Activated T-helper 1 cell treated with anti-CD3 and anti-CD28 coated beads, Interleukin-12 subunit alpha, Interleukin-12 subunit beta, Interleukin-2, Interleukin-4 antibody, amounts not matched to agents 30 ng/mL and 10 ng/mL and 1 ng/mL, durations not matched to agents 14 hours and 24 hours and 36 hours (primary cell): Measurements from ENCODE around the gene IGSF21. TPM values are rescaled to one million over a fixed set of nuclear protein-coding genes. Genes with fewer than 3 reads are reported as not detected.
"Not testable (repeated sequence)": the region's sequence is repeated elsewhere in the genome, so short reads cannot be mapped to it uniquely, and the experiment has no call there.

Experiments used
- DNase-seq: peaks from one replicate; pipeline ENCODE4 v3.0.0; 2021; ENCODE audit warnings: low spot score
- H3K27ac Mint-ChIP-seq: one replicate; pipeline ENCODE4 v1.8.0; 2021; ENCODE audit warnings: mild to moderate bottlenecking, mixed read lengths
- H3K27me3 Mint-ChIP-seq: one replicate; pipeline ENCODE4 v1.8.0; 2022; ENCODE audit warnings: mild to moderate bottlenecking, moderate library complexity, mixed read lengths; ENCODE audit not compliant: insufficient read depth
- H3K36me3 Mint-ChIP-seq: one replicate; pipeline ENCODE4 v1.8.0; 2021; ENCODE audit warnings: low read depth, mixed read lengths
- H3K4me1 Mint-ChIP-seq: one replicate; pipeline ENCODE4 v1.8.0; 2021; ENCODE audit warnings: low read depth, mixed read lengths
- H3K4me3 Mint-ChIP-seq: one replicate; pipeline ENCODE4 v1.8.0; 2021; ENCODE audit warnings: mild to moderate bottlenecking, moderate library complexity, mixed read lengths
- H3K9me3 Mint-ChIP-seq: one replicate; pipeline ENCODE4 v1.8.0; 2021; ENCODE audit warnings: mixed read lengths
- intact Hi-C: fragments of 100-400 bp; cut with micrococcal nuclease; formaldehyde crosslinking; loops from one replicate; pipeline ENCODE4 v1.15.1; 2024
- total RNA-seq: library from RNA; stranded (reverse); gene quantifications from 2 replicates; pipeline ENCODE4 v1.2.3, GENCODE V29; 2022

The IGSF21 gene
- total RNA-seq, 1 donor from 2014 or later = not detected

DNA sequence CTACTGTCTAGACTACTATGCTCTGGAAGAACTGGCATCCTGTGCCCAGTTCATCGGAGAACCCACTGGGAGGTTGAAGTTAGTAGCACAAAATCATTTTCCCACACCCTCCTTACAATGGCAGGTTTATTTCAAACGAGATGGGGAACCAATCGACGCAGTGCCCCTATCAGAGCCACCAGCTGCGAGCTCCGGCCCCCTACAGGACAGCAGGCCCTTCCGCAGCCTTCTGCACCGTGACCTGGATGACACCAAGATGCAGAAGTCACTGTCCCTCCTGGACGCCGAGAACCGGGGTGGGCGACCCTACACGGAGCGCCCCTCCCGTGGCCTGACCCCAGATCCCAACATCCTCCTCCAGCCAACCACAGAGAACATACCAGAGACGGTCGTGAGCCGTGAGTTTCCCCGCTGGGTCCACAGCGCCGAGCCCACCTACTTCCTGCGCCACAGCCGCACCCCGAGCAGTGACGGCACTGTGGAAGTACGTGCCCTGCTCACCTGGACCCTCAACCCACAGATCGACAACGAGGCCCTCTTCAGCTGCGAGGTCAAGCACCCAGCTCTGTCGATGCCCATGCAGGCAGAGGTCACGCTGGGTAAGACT lies 257.6 kb downstream of the IGSF21 start:
- no peaks in the 10 kb centered on the region for H3K36me3 Mint-ChIP-seq
- H3K4me1 Mint-ChIP-seq = no peaks in the 10 kb centered on the region
- H3K27me3 Mint-ChIP-seq = no peaks in the 10 kb centered on the region
- no peak overlapping the region for H3K27ac Mint-ChIP-seq
- no peaks in the 10 kb centered on the region for H3K9me3 Mint-ChIP-seq
- intact Hi-C loops = no loop called here
- DNase-seq = no peak
- H3K4me3 Mint-ChIP-seq = no peak overlapping the region

- DNase-seq, H3K4me3 Mint-ChIP-seq, intact Hi-C loops, H3K4me1 Mint-ChIP-seq, H3K36me3 Mint-ChIP-seq, H3K27me3 Mint-ChIP-seq, H3K9me3 Mint-ChIP-seq: not testable (repeated sequence)
- peak overlapping the region; percentile 7 for H3K27ac Mint-ChIP-seq
Observed at GRCh38 chr1:18372505-18372904, 264.9 kb downstream of the IGSF21 start.

DNA sequence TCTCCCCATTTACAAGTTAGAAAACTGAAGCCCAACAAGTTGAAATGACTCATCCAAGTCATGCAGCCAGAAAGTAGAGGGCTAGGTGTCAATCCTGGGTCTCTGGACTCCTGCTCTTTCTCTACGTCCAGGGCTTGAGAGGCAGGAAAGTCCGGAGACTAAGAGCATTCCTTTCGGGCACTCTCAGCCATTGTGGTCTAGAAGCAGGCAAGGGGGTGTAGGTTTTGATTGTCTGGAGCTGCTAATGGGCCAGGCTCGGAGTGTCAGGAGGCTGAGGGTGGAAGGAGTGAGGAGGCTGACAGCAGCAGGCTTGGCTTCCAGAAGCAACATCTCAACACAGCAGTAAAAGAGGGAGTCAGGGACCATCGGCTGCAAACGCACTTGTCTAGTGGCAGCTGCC lies 265.6 kb downstream of the IGSF21 start:
- no peaks in the 10 kb centered on the region for H3K36me3 Mint-ChIP-seq
- no peak for DNase-seq
- H3K9me3 Mint-ChIP-seq = no peaks in the 10 kb centered on the region
- H3K4me3 Mint-ChIP-seq = no peak overlapping the region
- no peaks in the 10 kb centered on the region for H3K4me1 Mint-ChIP-seq
- intact Hi-C loops = no loop called here
- no peaks in the 10 kb centered on the region for H3K27me3 Mint-ChIP-seq
- no peak overlapping the region for H3K27ac Mint-ChIP-seq

DNA sequence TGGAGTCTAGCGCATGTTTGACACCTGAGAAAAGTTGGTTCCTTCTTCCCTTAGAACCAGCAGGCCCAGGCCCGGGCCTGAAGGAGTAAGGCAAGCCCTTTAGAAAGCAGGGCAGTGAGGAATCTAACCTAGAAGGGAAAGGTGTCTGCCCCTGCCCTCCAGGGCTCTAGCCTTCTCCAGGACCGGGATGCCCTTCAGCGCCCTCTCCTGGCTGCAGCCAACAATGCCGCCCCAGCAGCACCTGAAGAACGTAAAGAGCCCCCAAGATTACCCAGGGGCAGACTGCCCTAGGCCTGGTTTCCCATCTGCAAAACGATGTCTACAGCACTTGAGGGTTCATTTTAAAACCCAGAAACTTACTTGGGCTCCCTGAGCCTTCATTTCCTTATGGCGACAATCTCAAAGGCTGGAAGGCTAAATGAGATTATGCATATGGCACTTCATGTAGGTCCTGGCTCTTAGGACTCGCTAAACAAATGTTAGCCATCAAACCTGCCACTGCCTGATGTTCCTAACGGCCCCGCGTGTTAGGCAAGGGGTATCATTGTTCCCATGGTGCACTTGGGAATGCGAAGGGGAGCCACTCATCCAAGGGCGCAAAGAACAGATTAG lies 266.4 kb downstream of the IGSF21 start:
- no peak overlapping the region for H3K4me3 Mint-ChIP-seq
- intact Hi-C loops = no loop called here
- no peaks in the 10 kb centered on the region for H3K36me3 Mint-ChIP-seq
- no peak overlapping the region for H3K27ac Mint-ChIP-seq
- H3K4me1 Mint-ChIP-seq = no peaks in the 10 kb centered on the region
- DNase-seq = no peak
- no peaks in the 10 kb centered on the region for H3K27me3 Mint-ChIP-seq
- no peaks in the 10 kb centered on the region for H3K9me3 Mint-ChIP-seq

GRCh38 chr1:18376661-18377060 lies 269.1 kb downstream of the IGSF21 start:
- intact Hi-C loops = no loop called here
- DNase-seq = no peak

GRCh38 chr1:18380288-18380687 lies 272.7 kb downstream of the IGSF21 start:
- Mint-ChIP-seq H3K9me3 (peaks cover 7% of the 10 kb centered on the region), H3K27ac (no peak overlapping the region), H3K36me3 (no peaks in the 10 kb centered on the region), H3K4me1 (no peaks in the 10 kb centered on the region), H3K4me3 (no peak overlapping the region), H3K27me3 (peaks cover 5% of the 10 kb centered on the region)
- intact Hi-C loops = no loop called here
- no peak for DNase-seq

More at GRCh38 chr1:18376661-18377060, 269.1 kb downstream of the IGSF21 start:
- Mint-ChIP-seq H3K4me1 (no peaks in the 10 kb centered on the region), H3K27me3 (no peaks in the 10 kb centered on the region), H3K27ac (no peak overlapping the region), H3K4me3 (no peak overlapping the region), H3K36me3 (no peaks in the 10 kb centered on the region), H3K9me3 (peaks cover 7% of the 10 kb centered on the region)

- H3K4me3 Mint-ChIP-seq = no peak overlapping the region
- intact Hi-C loops = no loop called here
- peaks cover 7% of the 10 kb centered on the region for H3K27me3 Mint-ChIP-seq
- no peak for DNase-seq
- H3K36me3 Mint-ChIP-seq = no peaks in the 10 kb centered on the region
- no peak overlapping the region for H3K27ac Mint-ChIP-seq
- H3K9me3 Mint-ChIP-seq = peaks cover 7% of the 10 kb centered on the region
- no peaks in the 10 kb centered on the region for H3K4me1 Mint-ChIP-seq
Observed at GRCh38 chr1:18384059-18384458, 276.5 kb downstream of the IGSF21 start.

GRCh38 chr1:18384471-18384870 lies 276.9 kb downstream of the IGSF21 start:
- intact Hi-C loops = no loop called here
- no peak overlapping the region for H3K4me3 Mint-ChIP-seq

GRCh38 chr1:18385239-18385790 lies 277.7 kb downstream of the IGSF21 start:
- Mint-ChIP-seq H3K4me3 (no peak overlapping the region), H3K27me3 (peaks cover 7% of the 10 kb centered on the region), H3K36me3 (no peaks in the 10 kb centered on the region), H3K9me3 (no peaks in the 10 kb centered on the region), H3K27ac (no peak overlapping the region), H3K4me1 (no peaks in the 10 kb centered on the region)
- intact Hi-C loops = no loop called here
- no peak for DNase-seq

More at GRCh38 chr1:18384471-18384870, 276.9 kb downstream of the IGSF21 start:
- Mint-ChIP-seq H3K27ac (no peak overlapping the region), H3K36me3 (no peaks in the 10 kb centered on the region), H3K4me1 (no peaks in the 10 kb centered on the region), H3K27me3 (peaks cover 7% of the 10 kb centered on the region), H3K9me3 (peaks cover 6% of the 10 kb centered on the region)
- no peak for DNase-seq

GRCh38 chr1:18386591-18386990 lies 279.0 kb downstream of the IGSF21 start:
- DNase-seq = no peak
- H3K27ac Mint-ChIP-seq = no peak overlapping the region
- H3K4me1 Mint-ChIP-seq = no peaks in the 10 kb centered on the region
- no peaks in the 10 kb centered on the region for H3K36me3 Mint-ChIP-seq
- intact Hi-C loops = no loop called here
- no peak overlapping the region for H3K4me3 Mint-ChIP-seq
- no peaks in the 10 kb centered on the region for H3K9me3 Mint-ChIP-seq
- peaks cover 7% of the 10 kb centered on the region for H3K27me3 Mint-ChIP-seq

- no peak overlapping the region for H3K27ac Mint-ChIP-seq
- H3K36me3 Mint-ChIP-seq = no peaks in the 10 kb centered on the region
Observed at GRCh38 chr1:18387307-18387706, 279.7 kb downstream of the IGSF21 start.

GRCh38 chr1:18390953-18391352 lies 283.4 kb downstream of the IGSF21 start:
- H3K36me3 Mint-ChIP-seq = no peaks in the 10 kb centered on the region
- no peak overlapping the region for H3K4me3 Mint-ChIP-seq
- DNase-seq = no peak
- H3K27ac Mint-ChIP-seq = no peak overlapping the region
- H3K27me3 Mint-ChIP-seq = peaks cover 7% of the 10 kb centered on the region
- H3K4me1 Mint-ChIP-seq = no peaks in the 10 kb centered on the region
- intact Hi-C loops = no loop called here
- no peaks in the 10 kb centered on the region for H3K9me3 Mint-ChIP-seq

More at GRCh38 chr1:18387307-18387706, 279.7 kb downstream of the IGSF21 start:
- intact Hi-C loops = no loop called here
- DNase-seq = no peak
- Mint-ChIP-seq H3K4me3 (no peak overlapping the region), H3K4me1 (no peaks in the 10 kb centered on the region), H3K9me3 (no peaks in the 10 kb centered on the region), H3K27me3 (peaks cover 9% of the 10 kb centered on the region)

- Mint-ChIP-seq H3K4me3 (no peak overlapping the region), H3K27me3 (peaks cover 4% of the 10 kb centered on the region), H3K9me3 (no peaks in the 10 kb centered on the region), H3K36me3 (no peaks in the 10 kb centered on the region), H3K4me1 (no peaks in the 10 kb centered on the region), H3K27ac (no peak overlapping the region)
- no peak for DNase-seq
- intact Hi-C loops = no loop called here
Observed at GRCh38 chr1:18394563-18395156, 287.1 kb downstream of the IGSF21 start.
